ENCODE results near the gene TSPAN19. TPM values are rescaled to one million over a fixed set of nuclear protein-coding genes. Genes with fewer than 3 reads are reported as not detected.

TSPAN19 gene
- total and polyA plus RNA-seq, 8 donors, result 0.43 to 5.4 (median 1.5) TPM; not detected in 1

GRCh38 chr12:84996759-84997158, 39.3 kb downstream of the TSPAN19 start:
- intact Hi-C loops (cut with DNase I), result no loop called here
- DNase-seq (no peak), ATAC-seq (no peak)
- no peak overlapping the region for H3K27ac ChIP-seq
- no peak overlapping the region for H3K4me3 ChIP-seq
- H3K9me3 ChIP-seq, result no peaks in the 10 kb centered on the region
- no peaks in the 10 kb centered on the region for H3K27me3 ChIP-seq
- TF ChIP-seq CTCF (IDR thresholded peaks at IDR 0.05), result no peak
- H3K36me3 ChIP-seq, result no peaks in the 10 kb centered on the region
- H3K4me1 ChIP-seq, result no peaks in the 10 kb centered on the region

- Histone ChIP-seq H3K9me3 (no peaks in the 10 kb centered on the region), H3K4me3 (no peak overlapping the region), H3K27ac (no peak overlapping the region), H3K27me3 (no peaks in the 10 kb centered on the region), H3K36me3 (no peaks in the 10 kb centered on the region), H3K4me1 (no peaks in the 10 kb centered on the region)
- no peak for DNase-seq
- intact Hi-C loops (cut with DNase I), result no loop called here
- no peak for TF ChIP-seq CTCF (IDR thresholded peaks at IDR 0.05)
- no peak for ATAC-seq
Measured at GRCh38 chr12:84995641-84996040, 40.4 kb downstream of the TSPAN19 start.

DNA sequence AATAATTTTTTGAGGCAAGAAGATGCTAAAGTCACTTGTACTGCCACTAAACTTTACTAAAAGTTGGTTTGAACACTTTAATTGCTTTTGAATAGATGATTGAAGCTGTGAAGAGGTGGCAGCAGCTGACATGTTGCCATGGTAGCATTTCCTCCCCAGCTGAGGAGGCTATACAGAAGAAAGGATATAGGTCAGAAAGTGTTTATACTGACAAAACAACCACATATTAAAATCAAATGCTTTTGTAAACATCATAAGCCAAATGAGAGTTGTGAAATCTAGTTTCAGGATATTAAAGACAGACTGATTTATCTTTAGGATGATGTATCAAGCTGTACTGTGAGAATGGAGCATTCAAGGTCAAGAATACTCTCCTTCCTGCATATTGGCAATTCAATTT, 41.7 kb downstream of the TSPAN19 start:
- Histone ChIP-seq H3K27me3 (no peaks in the 10 kb centered on the region), H3K4me3 (no peak overlapping the region), H3K27ac (no peak overlapping the region), H3K36me3 (no peaks in the 10 kb centered on the region), H3K4me1 (no peaks in the 10 kb centered on the region), H3K9me3 (no peaks in the 10 kb centered on the region)
- intact Hi-C loops (cut with DNase I), result no loop called here
- DNase-seq, result peak in 1 of 4 donors; percentile 14
- no peak for ATAC-seq
- TF ChIP-seq CTCF (IDR thresholded peaks at IDR 0.05), result no peak

GRCh38 chr12:84986586-84986985, 49.5 kb downstream of the TSPAN19 start:
- no peak for ATAC-seq
- Histone ChIP-seq H3K4me1 (no peaks in the 10 kb centered on the region), H3K9me3 (no peaks in the 10 kb centered on the region), H3K4me3 (no peak overlapping the region), H3K27me3 (no peaks in the 10 kb centered on the region), H3K27ac (no peak overlapping the region), H3K36me3 (no peaks in the 10 kb centered on the region)
- no peak for TF ChIP-seq CTCF (IDR thresholded peaks at IDR 0.05)
- intact Hi-C loops (cut with DNase I), result no loop called here
- peak in 2 of 4 donors; percentile 19 to 37 for DNase-seq

- Histone ChIP-seq H3K27ac (no peak overlapping the region), H3K36me3 (no peaks in the 10 kb centered on the region), H3K9me3 (no peaks in the 10 kb centered on the region), H3K4me3 (no peak overlapping the region), H3K27me3 (no peaks in the 10 kb centered on the region), H3K4me1 (no peaks in the 10 kb centered on the region)
- DNase-seq, result no peak
- no peak for TF ChIP-seq CTCF (IDR thresholded peaks at IDR 0.05)
- ATAC-seq, result no peak
- intact Hi-C loops (cut with DNase I), result no loop called here
Measured at GRCh38 chr12:84986117-84986516, 50.0 kb downstream of the TSPAN19 start.

Measured in left lung (tissue), 10 donors.